ENCODE data around the gene ZNF507. TPM values are rescaled to one million over a fixed set of nuclear protein-coding genes. Genes with fewer than 3 reads are reported as not detected.

ZNF507 gene
- total RNA-seq, 1 donor from 2014 or later = 14.7 TPM

DNA sequence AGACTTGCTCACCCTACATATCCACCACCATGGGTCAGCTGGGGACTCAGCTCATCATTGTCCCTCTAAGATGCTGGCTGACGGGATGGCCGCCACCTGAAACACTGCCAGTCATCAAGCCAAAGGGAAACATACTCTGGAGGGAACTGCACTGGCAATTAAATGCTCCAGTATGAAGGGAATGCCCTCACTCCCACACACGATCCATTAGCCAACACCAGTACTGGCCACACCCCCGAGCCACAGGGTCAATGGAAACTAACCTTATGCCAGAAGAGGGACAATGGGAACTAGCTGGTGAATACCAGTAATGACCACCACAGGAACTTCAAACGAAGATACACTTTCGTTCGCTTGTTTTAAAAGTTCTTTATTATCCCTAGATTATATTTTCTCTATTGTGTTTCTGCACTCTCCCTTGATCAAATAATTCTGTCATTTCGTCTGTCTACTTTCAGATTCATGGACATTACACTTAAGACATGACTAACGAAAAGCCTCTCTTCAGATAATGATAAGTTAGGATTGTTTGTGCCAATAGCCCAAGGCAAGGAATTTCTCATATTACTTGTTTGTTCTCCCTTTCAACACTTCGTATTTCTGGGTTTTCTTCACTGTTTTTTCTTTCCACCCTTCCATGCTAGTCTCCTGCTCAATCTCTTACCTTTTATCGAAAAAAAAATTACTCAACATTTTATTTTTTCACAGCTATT is 1.7 kb upstream of the ZNF507 start:
- H3K27ac ChIP-seq (ENCODE audit: low read depth, low read length) = no peak overlapping the region
- Mint-ChIP-seq H3K27ac (ENCODE audit: unreplicated experiment) (no peak overlapping the region), H3K4me3 (ENCODE audit: unreplicated experiment) (no peak overlapping the region), H3K9me3 (ENCODE audit: unreplicated experiment) (no peaks in the 10 kb centered on the region), H3K27me3 (ENCODE audit: low read depth, unreplicated experiment) (peaks cover 2% of the 10 kb centered on the region), H3K4me1 (ENCODE audit: low read depth, unreplicated experiment) (peaks cover 3% of the 10 kb centered on the region), H3K36me3 (ENCODE audit: low read depth, unreplicated experiment) (no peaks in the 10 kb centered on the region)
- H3K4me2 ChIP-seq (ENCODE audit: low read length) = no peak overlapping the region
- H3K4me3 ChIP-seq (ENCODE audit: insufficient read depth, low read depth, low read length) = no peak overlapping the region
- no peaks in the 10 kb centered on the region for H3K36me3 ChIP-seq (ENCODE audit: insufficient read depth, low read length)
- no peak overlapping the region for H2AFZ ChIP-seq (ENCODE audit: low read depth, low read length)
- peaks cover 32% of the 10 kb centered on the region for H3K79me2 ChIP-seq (ENCODE audit: insufficient read depth, low read length)
- TF ChIP-seq, protein P1, sequence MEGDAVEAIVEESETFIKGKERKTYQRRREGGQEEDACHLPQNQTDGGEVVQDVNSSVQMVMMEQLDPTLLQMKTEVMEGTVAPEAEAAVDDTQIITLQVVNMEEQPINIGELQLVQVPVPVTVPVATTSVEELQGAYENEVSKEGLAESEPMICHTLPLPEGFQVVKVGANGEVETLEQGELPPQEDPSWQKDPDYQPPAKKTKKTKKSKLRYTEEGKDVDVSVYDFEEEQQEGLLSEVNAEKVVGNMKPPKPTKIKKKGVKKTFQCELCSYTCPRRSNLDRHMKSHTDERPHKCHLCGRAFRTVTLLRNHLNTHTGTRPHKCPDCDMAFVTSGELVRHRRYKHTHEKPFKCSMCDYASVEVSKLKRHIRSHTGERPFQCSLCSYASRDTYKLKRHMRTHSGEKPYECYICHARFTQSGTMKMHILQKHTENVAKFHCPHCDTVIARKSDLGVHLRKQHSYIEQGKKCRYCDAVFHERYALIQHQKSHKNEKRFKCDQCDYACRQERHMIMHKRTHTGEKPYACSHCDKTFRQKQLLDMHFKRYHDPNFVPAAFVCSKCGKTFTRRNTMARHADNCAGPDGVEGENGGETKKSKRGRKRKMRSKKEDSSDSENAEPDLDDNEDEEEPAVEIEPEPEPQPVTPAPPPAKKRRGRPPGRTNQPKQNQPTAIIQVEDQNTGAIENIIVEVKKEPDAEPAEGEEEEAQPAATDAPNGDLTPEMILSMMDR (IDR thresholded peaks at IDR 0.05; ENCODE audit: insufficient read depth, low read depth, low read length) = no peak
- no peak for TF ChIP-seq EZH2 (IDR thresholded peaks at IDR 0.05; ENCODE audit: insufficient read depth, low read length)
- no peaks in the 10 kb centered on the region for H4K20me1 ChIP-seq (ENCODE audit: insufficient read depth, low read length)
- H3K4me1 ChIP-seq (ENCODE audit: insufficient read depth, low read length) = peaks cover 13% of the 10 kb centered on the region
- H3K9ac ChIP-seq (ENCODE audit: low read length) = no peak overlapping the region
- H3K9me3 ChIP-seq (ENCODE audit: insufficient read depth, low read depth, low read length) = no peaks in the 10 kb centered on the region
- no peak for DNase-seq (ENCODE audit: low read depth)
- peaks cover 4% of the 10 kb centered on the region for H3K27me3 ChIP-seq (ENCODE audit: insufficient read depth, low read length)
- no peak for FAIRE-seq

DNA sequence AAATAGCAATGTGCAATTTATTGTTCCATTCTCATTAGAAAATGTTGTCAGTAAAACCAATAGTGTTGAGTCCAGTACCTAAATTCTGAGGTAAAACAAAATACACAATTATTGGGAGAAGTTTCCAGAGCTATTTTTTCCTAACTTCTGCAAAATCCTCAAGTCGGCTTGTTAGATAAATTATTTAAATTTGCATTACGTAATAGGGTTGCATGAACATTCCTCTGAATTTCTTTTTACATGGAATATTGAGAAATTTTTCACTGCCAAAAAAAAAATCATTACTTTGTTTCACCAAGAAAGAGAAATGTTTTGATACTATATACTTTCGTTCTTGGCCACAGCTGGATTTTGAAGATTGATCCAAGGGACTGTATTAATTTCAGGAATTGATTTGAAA is 1.5 kb downstream of the ZNF507 start:
- H3K4me2 ChIP-seq (ENCODE audit: low read length) = peak overlapping the region; percentile 92
- H3K36me3 Mint-ChIP-seq (ENCODE audit: low read depth, unreplicated experiment) = no peaks in the 10 kb centered on the region
- no peaks in the 10 kb centered on the region for H3K9me3 Mint-ChIP-seq (ENCODE audit: unreplicated experiment)
- H2AFZ ChIP-seq (ENCODE audit: low read depth, low read length) = no peak overlapping the region
- H3K9me3 ChIP-seq (ENCODE audit: insufficient read depth, low read depth, low read length) = no peaks in the 10 kb centered on the region
- no peak for FAIRE-seq
- H3K4me1 ChIP-seq (ENCODE audit: insufficient read depth, low read length) = peaks cover 26% of the 10 kb centered on the region
- no peak for TF ChIP-seq EZH2 (IDR thresholded peaks at IDR 0.05; ENCODE audit: insufficient read depth, low read length)
- TF ChIP-seq, protein P1 (IDR thresholded peaks at IDR 0.05; ENCODE audit: insufficient read depth, low read depth, low read length) = no peak
- H3K27me3 Mint-ChIP-seq (ENCODE audit: low read depth, unreplicated experiment) = no peaks in the 10 kb centered on the region
- H3K27me3 ChIP-seq (ENCODE audit: insufficient read depth, low read length) = peaks cover 4% of the 10 kb centered on the region
- peak overlapping the region; percentile 99 for H3K4me3 Mint-ChIP-seq (ENCODE audit: unreplicated experiment)
- peaks cover 18% of the 10 kb centered on the region for H4K20me1 ChIP-seq (ENCODE audit: insufficient read depth, low read length)
- H3K4me3 ChIP-seq (ENCODE audit: insufficient read depth, low read depth, low read length) = peak overlapping the region; percentile 86
- H3K27ac Mint-ChIP-seq (ENCODE audit: unreplicated experiment) = peak overlapping the region; percentile 28
- H3K27ac ChIP-seq (ENCODE audit: low read depth, low read length) = no peak overlapping the region
- H3K4me1 Mint-ChIP-seq (ENCODE audit: low read depth, unreplicated experiment) = peaks cover 19% of the 10 kb centered on the region
- DNase-seq (ENCODE audit: low read depth) = no peak
- H3K79me2 ChIP-seq (ENCODE audit: insufficient read depth, low read length) = peaks cover 56% of the 10 kb centered on the region
- no peaks in the 10 kb centered on the region for H3K36me3 ChIP-seq (ENCODE audit: insufficient read depth, low read length)
- H3K9ac ChIP-seq (ENCODE audit: low read length) = peak overlapping the region; percentile 93

DNA sequence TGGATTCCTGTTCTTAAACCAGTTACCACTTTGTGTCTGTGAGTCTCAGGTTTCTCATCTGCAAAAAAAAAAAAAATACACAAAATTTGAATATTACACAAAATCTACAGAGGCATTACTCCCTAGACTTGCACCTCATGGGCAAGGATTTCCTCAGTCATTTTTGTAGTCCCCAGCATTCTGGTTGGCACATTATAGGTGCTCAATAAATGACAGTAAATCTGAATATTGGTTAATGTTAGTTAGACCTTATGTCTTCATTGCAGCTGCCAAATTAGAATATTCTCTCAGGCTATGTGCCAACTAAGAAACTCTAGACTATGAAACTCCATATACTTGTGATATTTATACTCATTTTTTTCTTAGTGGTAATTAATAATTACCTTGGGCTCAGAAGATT is 2.2 kb downstream of the ZNF507 start:
- no peak for DNase-seq (ENCODE audit: low read depth)
- Histone ChIP-seq H3K9ac (ENCODE audit: low read length) (no peak overlapping the region), H3K27me3 (ENCODE audit: insufficient read depth, low read length) (no peaks in the 10 kb centered on the region), H3K4me1 (ENCODE audit: insufficient read depth, low read length) (peaks cover 32% of the 10 kb centered on the region), H3K4me3 (ENCODE audit: insufficient read depth, low read depth, low read length) (no peak overlapping the region), H3K27ac (ENCODE audit: low read depth, low read length) (no peak overlapping the region), H3K9me3 (ENCODE audit: insufficient read depth, low read depth, low read length) (no peaks in the 10 kb centered on the region), H2AFZ (ENCODE audit: low read depth, low read length) (no peak overlapping the region), H3K79me2 (ENCODE audit: insufficient read depth, low read length) (peaks cover 56% of the 10 kb centered on the region), H3K4me2 (ENCODE audit: low read length) (no peak overlapping the region), H3K36me3 (ENCODE audit: insufficient read depth, low read length) (peaks cover under 1% of the 10 kb centered on the region), H4K20me1 (ENCODE audit: insufficient read depth, low read length) (peaks cover 23% of the 10 kb centered on the region)
- H3K4me3 Mint-ChIP-seq (ENCODE audit: unreplicated experiment) = peak overlapping the region; percentile 20
- no peaks in the 10 kb centered on the region for H3K9me3 Mint-ChIP-seq (ENCODE audit: unreplicated experiment)
- H3K27me3 Mint-ChIP-seq (ENCODE audit: low read depth, unreplicated experiment) = no peaks in the 10 kb centered on the region
- H3K4me1 Mint-ChIP-seq (ENCODE audit: low read depth, unreplicated experiment) = peaks cover 22% of the 10 kb centered on the region
- FAIRE-seq = no peak
- H3K36me3 Mint-ChIP-seq (ENCODE audit: low read depth, unreplicated experiment) = no peaks in the 10 kb centered on the region
- no peak overlapping the region for H3K27ac Mint-ChIP-seq (ENCODE audit: unreplicated experiment)
- no peak for TF ChIP-seq EZH2 (IDR thresholded peaks at IDR 0.05; ENCODE audit: insufficient read depth, low read length)
- TF ChIP-seq, protein P1 (IDR thresholded peaks at IDR 0.05; ENCODE audit: insufficient read depth, low read depth, low read length) = no peak

Data from astrocyte (in vitro differentiated cells and primary cell).